Chondrocyte (in vitro differentiated cells): ENCODE data around the gene PI4K2B. TPM values are rescaled to one million over a fixed set of nuclear protein-coding genes. Genes with fewer than 3 reads are reported as not detected.
A peak's percentile ranks its signal among the peaks of the same experiment; 100 is the strongest.

Experiments used
- DNase-seq: peaks from one replicate; pipeline ENCODE4 v3.0.0; 2021; ENCODE audit warnings: mixed read lengths, low spot score
- H3K27ac Mint-ChIP-seq: one replicate; pipeline ENCODE4 v1.8.0; 2021; ENCODE audit warnings: mild to moderate bottlenecking, moderate library complexity, mixed read lengths; ENCODE audit not compliant: unreplicated experiment
- H3K27me3 Mint-ChIP-seq: 2 replicates; pipeline ENCODE4 v1.8.0; 2021; ENCODE audit warnings: low read depth, mixed read lengths
- H3K36me3 Mint-ChIP-seq: 2 replicates; pipeline ENCODE4 v1.8.0; 2021; ENCODE audit warnings: low read depth, mixed read lengths
- H3K4me1 Mint-ChIP-seq: 2 replicates; pipeline ENCODE4 v1.8.0; 2021; ENCODE audit warnings: low read depth, mild to moderate bottlenecking, mixed read lengths
- H3K4me3 Mint-ChIP-seq: one replicate; pipeline ENCODE4 v1.8.0; 2021; ENCODE audit warnings: mild to moderate bottlenecking, moderate library complexity, mixed read lengths; ENCODE audit not compliant: unreplicated experiment
- H3K9me3 Mint-ChIP-seq: 2 replicates; pipeline ENCODE4 v1.8.0; 2021; ENCODE audit warnings: low read depth, mixed read lengths
- CTCF ChIP-seq: fragments of 200-600 bp; sonication (generic); IDR thresholded peaks from 2 replicates; pipeline ENCODE4 v1.5.0; 2021; ENCODE audit warnings: antibody characterized with exemption, mild to moderate bottlenecking, moderate library complexity
- total RNA-seq: library from RNA; stranded (reverse); gene quantifications from 3 replicates; pipeline ENCODE4 v1.2.1, GENCODE V29; 2021

The PI4K2B gene
- total RNA-seq, 1 donor from 2014 or later: 15.5 TPM

GRCh38 chr4:25308761-25309160 lies 74.9 kb downstream of the PI4K2B start:
- TF ChIP-seq CTCF: no peak
- no peaks in the 10 kb centered on the region for H3K9me3 Mint-ChIP-seq
- H3K36me3 Mint-ChIP-seq: no peaks in the 10 kb centered on the region
- H3K27ac Mint-ChIP-seq: no peak overlapping the region
- no peak for DNase-seq
- H3K27me3 Mint-ChIP-seq: peaks cover 3% of the 10 kb centered on the region
- peaks cover 22% of the 10 kb centered on the region for H3K4me1 Mint-ChIP-seq
- no peak overlapping the region for H3K4me3 Mint-ChIP-seq

- H3K27ac Mint-ChIP-seq: no peak overlapping the region
- TF ChIP-seq CTCF: no peak
- DNase-seq: no peak
- no peaks in the 10 kb centered on the region for H3K36me3 Mint-ChIP-seq
- peaks cover 28% of the 10 kb centered on the region for H3K4me1 Mint-ChIP-seq
- H3K27me3 Mint-ChIP-seq: no peaks in the 10 kb centered on the region
- H3K4me3 Mint-ChIP-seq: no peak overlapping the region
- no peaks in the 10 kb centered on the region for H3K9me3 Mint-ChIP-seq
Observed at GRCh38 chr4:25310066-25310802, 76.4 kb downstream of the PI4K2B start.

- no peak overlapping the region for H3K4me3 Mint-ChIP-seq
Observed at GRCh38 chr4:25310803-25311166, 77.0 kb downstream of the PI4K2B start.

GRCh38 chr4:25312496-25313200 lies 78.8 kb downstream of the PI4K2B start, which contains the start of gene ZCCHC4:
ZCCHC4 (plus strand) TSS chr4:25312774; CDS start chr4:25312810, 36 bp downstream.
- no peaks in the 10 kb centered on the region for H3K27me3 Mint-ChIP-seq
- peak; percentile 100 for TF ChIP-seq CTCF
- no peaks in the 10 kb centered on the region for H3K36me3 Mint-ChIP-seq
- H3K27ac Mint-ChIP-seq: peak within 1 kb of the TSS; percentile 98
- peak; percentile 94 for DNase-seq
- peaks cover 25% of the 10 kb centered on the region for H3K4me1 Mint-ChIP-seq
- H3K4me3 Mint-ChIP-seq: peak within 1 kb of the TSS; percentile 99
- no peaks in the 10 kb centered on the region for H3K9me3 Mint-ChIP-seq

More at GRCh38 chr4:25310803-25311166, 77.0 kb downstream of the PI4K2B start:
- Mint-ChIP-seq H3K27ac (no peak overlapping the region), H3K36me3 (no peaks in the 10 kb centered on the region), H3K4me1 (peaks cover 28% of the 10 kb centered on the region), H3K9me3 (no peaks in the 10 kb centered on the region), H3K27me3 (no peaks in the 10 kb centered on the region)
- TF ChIP-seq CTCF: no peak
- DNase-seq: no peak

GRCh38 chr4:25313201-25313895 lies 79.5 kb downstream of the PI4K2B start:
- DNase-seq: no peak
- Mint-ChIP-seq H3K4me3 (peak overlapping the region; percentile 99), H3K27me3 (no peaks in the 10 kb centered on the region), H3K9me3 (no peaks in the 10 kb centered on the region), H3K4me1 (peaks cover 21% of the 10 kb centered on the region), H3K36me3 (peaks cover 2% of the 10 kb centered on the region), H3K27ac (peak overlapping the region; percentile 98)
- no peak for TF ChIP-seq CTCF
